ENCODE data around the gene TTLL11. TPM values are rescaled to one million over a fixed set of nuclear protein-coding genes. Genes with fewer than 3 reads are reported as not detected.

Gene TTLL11
- polyA plus RNA-seq, 1 of the 3 experiments (the other 2 are of a cell fraction), result 6.8 TPM

GRCh38 chr9:121927636-121928035 lies 165.5 kb downstream of the TTLL11 start (continued):
- TF ChIP-seq FOXM1 (IDR thresholded peaks at IDR 0.05; ENCODE audit: low read depth), result no peak

GRCh38 chr9:121927081-121927480 lies 166.0 kb downstream of the TTLL11 start:
- Histone ChIP-seq H3K27me3 (ENCODE audit: insufficient read depth) (no peaks in the 10 kb centered on the region), H3K9ac (no peak overlapping the region), H2AFZ (ENCODE audit: low read depth) (no peak overlapping the region), H3K4me1 (ENCODE audit: control insufficient read depth in 1 of 2, insufficient read depth in 2 of 2, low read depth in 1 of 2, low read length in 1 of 2) (no peaks in the 10 kb centered on the region; a peak in 1 of 4 replicates), H3K27ac (ENCODE audit: low read depth in 2 of 2, low read length in 1 of 2) (no peak overlapping the region), H3K9me2 (no peaks in the 10 kb centered on the region), H3K36me3 (replicated peaks in 1 of 2; ENCODE audit: control insufficient read depth in 1 of 2, insufficient read depth in 2 of 2, low read length in 1 of 2) (peaks cover 0 to 9% of the 10 kb centered on the region in 2 experiments), H3K9me3 (no peaks in the 10 kb centered on the region), H4K20me1 (ENCODE audit: insufficient read depth) (no peaks in the 10 kb centered on the region), H3K4me3 (ENCODE audit: low read depth in 2 of 2, low read length in 1 of 2) (no peak overlapping the region), H3K4me2 (no peak overlapping the region), H3F3A (replicated peaks; ENCODE audit: insufficient read depth) (no peaks in the 10 kb centered on the region), H3K79me2 (ENCODE audit: insufficient read depth) (peaks cover 32% of the 10 kb centered on the region)
- WGBS (ENCODE audit: low lambda C conversion rate), result 97% methylated on average over 5 of the region's 5 CpGs
- CTCF ChIA-PET, result interaction anchor here (0.9 to 1.3 kb wide), 2 partner anchors 240 to 381 kb away, joined by 3 to 5 read pairs; no protein-coding TSS in a partner anchor
- POLR2A ChIA-PET, result no interaction called here
- DNase-seq, result no peak
- TF ChIP-seq SMC3 (IDR thresholded peaks at IDR 0.05; ENCODE audit: low read depth, low read length) (no peak), RXRA (IDR thresholded peaks at IDR 0.05; ENCODE audit: borderline replicate concordance, low read depth) (no peak)

- H4K20me1 ChIP-seq (ENCODE audit: insufficient read depth), result no peaks in the 10 kb centered on the region
- H3K36me3 ChIP-seq (replicated peaks in 1 of 2; ENCODE audit: control insufficient read depth in 1 of 2, insufficient read depth in 2 of 2, low read length in 1 of 2), result peaks cover 0 to 9% of the 10 kb centered on the region in 2 experiments
- H3K79me2 ChIP-seq (ENCODE audit: insufficient read depth), result peaks cover 32% of the 10 kb centered on the region
- no peaks in the 10 kb centered on the region for H3K9me2 ChIP-seq
- H2AFZ ChIP-seq (ENCODE audit: low read depth), result no peak overlapping the region
- H3K27me3 ChIP-seq (ENCODE audit: insufficient read depth), result no peaks in the 10 kb centered on the region
- H3K4me1 ChIP-seq (ENCODE audit: control insufficient read depth in 1 of 2, insufficient read depth in 2 of 2, low read depth in 1 of 2, low read length in 1 of 2), result peaks cover 0 to 4% of the 10 kb centered on the region in 2 experiments; a peak in 1 of 4 replicates
- WGBS (ENCODE audit: low lambda C conversion rate), result 90% methylated on average over 3 of the region's 10 CpGs
- CTCF ChIA-PET, result interaction anchor here (0.9 kb wide), 1 partner anchor 239 kb away, joined by 3 read pairs; no protein-coding TSS in a partner anchor
- no peak overlapping the region for H3K4me2 ChIP-seq
- no peak overlapping the region for H3K4me3 ChIP-seq (ENCODE audit: low read depth in 2 of 2, low read length in 1 of 2)
- POLR2A ChIA-PET, result no interaction called here
- DNase-seq, result no peak
- no peak overlapping the region for H3K27ac ChIP-seq (ENCODE audit: low read depth in 2 of 2, low read length in 1 of 2)
- H3F3A ChIP-seq (replicated peaks; ENCODE audit: insufficient read depth), result no peaks in the 10 kb centered on the region
- H3K9ac ChIP-seq, result no peak overlapping the region
- H3K9me3 ChIP-seq, result no peaks in the 10 kb centered on the region
- TF ChIP-seq POLR2AphosphoS5 (IDR thresholded peaks at IDR 0.05; ENCODE audit: low read depth, low read length), result no peak
- no peak for TF ChIP-seq REST (IDR thresholded peaks at IDR 0.05; ENCODE audit: low read depth, low read length)
- no peak for TF ChIP-seq SIN3A (IDR thresholded peaks at IDR 0.05; ENCODE audit: borderline replicate concordance, low read depth, low read length)
- no peak for TF ChIP-seq CHD2 (IDR thresholded peaks at IDR 0.05; ENCODE audit: low read length, partially characterized antibody)
- no peak for TF ChIP-seq USF2 (IDR thresholded peaks at IDR 0.05; ENCODE audit: borderline replicate concordance, low read depth, low read length)
- no peak for TF ChIP-seq NRF1 (IDR thresholded peaks at IDR 0.05; ENCODE audit: low read depth, low read length)
- TF ChIP-seq RAD21 (IDR thresholded peaks at IDR 0.05; ENCODE audit: low read length), result no peak
- no peak for TF ChIP-seq IRF3 (IDR thresholded peaks at IDR 0.05; ENCODE audit: low read depth, low read length)
- no peak for TF ChIP-seq MEF2A (IDR thresholded peaks at IDR 0.05; ENCODE audit: borderline replicate concordance, low read depth)
- TF ChIP-seq TEAD4 (IDR thresholded peaks at IDR 0.05; ENCODE audit: borderline replicate concordance, insufficient read depth), result no peak
- no peak for TF ChIP-seq TCF12 (IDR thresholded peaks at IDR 0.05)
- no peak for TF ChIP-seq MXI1 (IDR thresholded peaks at IDR 0.05; ENCODE audit: low read depth, low read length)
- no peak for TF ChIP-seq ZBTB33 (IDR thresholded peaks at IDR 0.05; ENCODE audit: borderline replicate concordance, low read depth)
- TF ChIP-seq GABPA (IDR thresholded peaks at IDR 0.05; ENCODE audit: low read depth), result no peak
- no peak for TF ChIP-seq SMC3 (IDR thresholded peaks at IDR 0.05; ENCODE audit: low read depth, low read length)
- TF ChIP-seq USF1 (IDR thresholded peaks at IDR 0.05; ENCODE audit: borderline replicate concordance, low read depth), result no peak
These were observed 166.7 kb downstream of the TTLL11 start for GRCh38 chr9:121926351-121926801.

Data from SK-N-SH (cell line).